A549 (cell line): ENCODE measurements around the gene NCBP2. TPM values are rescaled to one million over a fixed set of nuclear protein-coding genes. Genes with fewer than 3 reads are reported as not detected.

Experiments used
- ATAC-seq, 2 experiments: fragments of 200-7000 bp in 1 of 2; fragments of >200 bp in 1 of 2; cut with Nextera tagmentation in 1 of 2; cut with Tn5 transposase in 1 of 2; 3 replicates each; pipeline versions ENCODE4 v1.8.0 to v1.9.1; 2018 to 2020; ENCODE audit warnings: mild to moderate bottlenecking in 1 of 2, moderate library complexity in 1 of 2
- CTCF ChIA-PET: fragments of 300-600 bp; sonication (Branson Sonifier 250); formaldehyde crosslinking; extraction: SDS; loops from one replicate; lab custom pipeline; 2021; ENCODE audit warnings: antibody characterized with exemption, inconsistent platforms; lab: Yijun Ruan, JAX
- POLR2A ChIA-PET: fragments of 350-600 bp; formaldehyde crosslinking; extraction: SDS; loops from one replicate; lab custom pipeline; 2021; ENCODE audit warnings: antibody characterized with exemption, inconsistent platforms; lab: Yijun Ruan, JAX
- DNase-seq, 2 experiments: peaks; one replicate each; pipeline versions ENCODE4 v3.0.0 to v3.0.0-alpha.2; 2011 to 2016; ENCODE audit warnings: low read depth in 1 of 2, low spot score in 1 of 2
- FAIRE-seq: peaks from 2 replicates; lab custom pipeline; 2011; peaks lifted over from hg19 to GRCh38; lab: Jason Lieb, UNC
- H3K27ac ChIP-seq, 2 experiments: fragments of >200 bp; sonication (Bioruptor Twin); formaldehyde crosslinking; 3 replicates each; pipeline ENCODE4 v1.5.1; 2016 to 2017
- H3K4me1 ChIP-seq: fragments of >200 bp; sonication (Bioruptor Twin); formaldehyde crosslinking; 3 replicates; pipeline ENCODE4 v1.6.1; 2016
- H3K4me2 ChIP-seq: fragments of >200 bp; sonication (Bioruptor Twin); formaldehyde crosslinking; 3 replicates; pipeline ENCODE4 v1.6.1; 2016
- H3K4me3 ChIP-seq: fragments of >200 bp; sonication (Bioruptor Twin); formaldehyde crosslinking; 3 replicates; pipeline ENCODE4 v1.5.1; 2016
- H3K9me3 ChIP-seq: fragments of >200 bp; sonication (Bioruptor Twin); formaldehyde crosslinking; 3 replicates; pipeline ENCODE4 v1.6.1; 2016
- ATOH8 ChIP-seq: fragments of 250-450 bp; sonication (Bioruptor Pico); IDR thresholded peaks from 2 replicates; pipeline ENCODE4 v1.5.0; 2020; ENCODE audit warnings: low read depth, mild to moderate bottlenecking, moderate library complexity
- ELK1 ChIP-seq: fragments of 150-350 bp; IDR thresholded peaks from 2 replicates; pipeline ENCODE4 v1.6.1; 2014; ENCODE audit warnings: low read depth, mild to moderate bottlenecking, low read length
- EP300 ChIP-seq, 2 experiments: fragments of >200 bp; sonication (Bioruptor Twin); formaldehyde crosslinking; IDR thresholded peaks; 2 replicates in 1 of 2; 3 replicates in 1 of 2; pipeline ENCODE4 v1.6.1; 2016 to 2017
- ESRRA ChIP-seq: fragments of 150-350 bp; IDR thresholded peaks from 2 replicates; pipeline ENCODE4 v1.6.1; 2014; ENCODE audit warnings: mild to moderate bottlenecking, low read length, borderline replicate concordance
- FOSB ChIP-seq: fragments of 250-450 bp; sonication (Bioruptor Pico); IDR thresholded peaks from 2 replicates; pipeline ENCODE4 v1.5.0; 2020; ENCODE audit warnings: mild to moderate bottlenecking, moderate library complexity
- FOSL2 ChIP-seq, 2 experiments: fragments of 450-650 bp in 1 of 2; fragments of >200 bp in 1 of 2; sonication (Bioruptor Twin) in 1 of 2; formaldehyde crosslinking; IDR thresholded peaks; 2 replicates each; pipeline versions ENCODE4 v1.5.0 to v1.6.1; 2016 to 2020; ENCODE audit warnings: mild to moderate bottlenecking in 1 of 2, moderate library complexity in 1 of 2
- HEYL ChIP-seq: fragments of 250-450 bp; sonication (Bioruptor Pico); IDR thresholded peaks from 2 replicates; pipeline ENCODE4 v1.8.0; 2021; ENCODE audit warnings: mild to moderate bottlenecking, moderate library complexity
- HMGXB4 ChIP-seq: fragments of 250-450 bp; sonication (Bioruptor Pico); IDR thresholded peaks from 2 replicates; pipeline ENCODE4 v1.5.0; 2021; ENCODE audit warnings: mild to moderate bottlenecking, moderate library complexity, borderline replicate concordance
- HOXB5 ChIP-seq: fragments of 250-450 bp; sonication (Bioruptor Pico); IDR thresholded peaks from 2 replicates; pipeline ENCODE4 v1.5.0; 2020; ENCODE audit warnings: mild to moderate bottlenecking, moderate library complexity
- RCOR1 ChIP-seq: fragments of 150-350 bp; IDR thresholded peaks from 2 replicates; pipeline ENCODE4 v1.6.1; 2014; ENCODE audit warnings: antibody characterized with exemption, low read length, low read depth
- REST ChIP-seq: fragments of 200-600 bp; sonication (generic); IDR thresholded peaks from 2 replicates; pipeline ENCODE4 v1.6.1; 2016; ENCODE audit warnings: antibody characterized with exemption, mild to moderate bottlenecking, moderate library complexity
- SMC3 ChIP-seq: fragments of >200 bp; sonication (Bioruptor Twin); formaldehyde crosslinking; IDR thresholded peaks from 3 replicates; pipeline ENCODE4 v1.6.1; 2018; ENCODE audit warnings: inconsistent platforms
- SREBF2 ChIP-seq: fragments of 450-650 bp; IDR thresholded peaks from 2 replicates; pipeline ENCODE4 v1.6.1; 2014; ENCODE audit warnings: mild to moderate bottlenecking, moderate library complexity
- ZFP36 ChIP-seq: fragments of 450-650 bp; IDR thresholded peaks from 2 replicates; pipeline ENCODE4 v1.6.1; 2014; ENCODE audit warnings: borderline replicate concordance; ENCODE audit not compliant: partially characterized antibody
- WGBS: methylation state at CpG from one replicate; pipeline ENCODE4 v1.1.6; 2017; ENCODE audit errors: missing lambda C conversion rate; 5-methylcytosine and 5-hydroxymethylcytosine counted together
- polyA plus RNA-seq, 4 experiments: library from polyadenylated mRNA; depleted of rRNA in 3 of 4; stranded (reverse); fragments of >200 nt; fragmentation: RNase III in 1 of 4; extraction: RNeasy Plus Mini Kit Qiagen cat#74134 plus additional on column Dnase treatment in 1 of 4; gene quantifications; 2 replicates in 3 of 4; 3 replicates in 1 of 4; pipeline ENCODE4 v1.2.3, GENCODE V29; 2011 to 2017

NCBP2 gene
- polyA plus RNA-seq, 2 of the 4 experiments (the other 2 are of a cell fraction) = 63.6 to 68.0 TPM

- H3K4me1 ChIP-seq = no peaks in the 10 kb centered on the region
Observed at GRCh38 chr3:196974661-196975060, 32.3 kb upstream of the NCBP2 start.

More at GRCh38 chr3:196974661-196975060, 32.3 kb upstream of the NCBP2 start:
- FAIRE-seq = no peak
- DNase-seq = no peak
- H3K4me2 ChIP-seq = no peak overlapping the region
- H3K27ac ChIP-seq = no peak overlapping the region
- ChIA-PET CTCF (no interaction called here), POLR2A (no interaction called here)
- no peak for ATAC-seq
- no peaks in the 10 kb centered on the region; the same call in 2 of the 3 replicates for H3K9me3 ChIP-seq
- H3K4me3 ChIP-seq = no peak overlapping the region
- TF ChIP-seq ATOH8 (CRISPR knock-in tag) (no peak), ZFP36 (no peak), RCOR1 (no peak), HEYL (CRISPR knock-in tag) (no peak), FOSL2 (IDR thresholded peaks at IDR 0.05) (no peak), FOSL2 (CRISPR knock-in tag; IDR thresholded peaks at IDR 0.05) (no peak), REST (no peak), HOXB5 (CRISPR knock-in tag) (no peak), HMGXB4 (CRISPR knock-in tag) (no peak), EP300 (IDR thresholded peaks at IDR 0.05) (no peak), FOSB (CRISPR knock-in tag) (no peak), ESRRA (no peak), ELK1 (no peak), SMC3 (no peak), SREBF2 (no peak)
- 84% methylated on average over 5 of the region's 5 CpGs for WGBS
